DND-41 (cell line): ENCODE results near the gene LHX2.

ENCODE experiments used
- ATAC-seq: fragments of 200-7000 bp; cut with Tn5 transposase; 3 replicates; pipeline ENCODE4 v1.9.1; 2021; ENCODE audit warnings: low read depth; ENCODE audit not compliant: insufficient read depth
- DNase-seq: peaks from one replicate; pipeline ENCODE4 v3.0.0-alpha.2; 2020
- H2AFZ ChIP-seq: 2 replicates; pipeline ENCODE4 v1.6.0; 2012; ENCODE audit warnings: low read depth, low read length
- H3K27ac ChIP-seq: 2 replicates; pipeline ENCODE4 v1.5.1; 2012; ENCODE audit warnings: low read length, inconsistent platforms
- H3K27me3 ChIP-seq: fragments of 200-600 bp; sonication (generic); 2 replicates; pipeline ENCODE4 v1.6.0; 2012; ENCODE audit warnings: low read length, mild to moderate bottlenecking, inconsistent platforms; ENCODE audit not compliant: insufficient read depth, poor library complexity
- H3K36me3 ChIP-seq: 2 replicates; pipeline ENCODE4 v1.5.1; 2012; ENCODE audit warnings: low read length, inconsistent platforms; ENCODE audit not compliant: insufficient read depth
- H3K4me1 ChIP-seq: 2 replicates; pipeline ENCODE4 v1.5.1; 2012; ENCODE audit warnings: mild to moderate bottlenecking, low read length; ENCODE audit not compliant: insufficient read depth
- H3K4me2 ChIP-seq: 2 replicates; pipeline ENCODE4 v1.6.0; 2012; ENCODE audit warnings: mild to moderate bottlenecking, moderate library complexity, low read length, inconsistent platforms; ENCODE audit not compliant: insufficient read depth
- H3K4me3 ChIP-seq, 2 experiments: fragments of 200-600 bp in 1 of 2; shearing (Covaris generic) in 1 of 2; 2 replicates each; pipeline ENCODE4 v1.5.1; 2012 to 2016; ENCODE audit warnings: inconsistent platforms in 2 of 2, low read length in 2 of 2, mild to moderate bottlenecking in 2 of 2, low read depth in 1 of 2, moderate library complexity in 1 of 2
- H3K79me2 ChIP-seq: 2 replicates; pipeline ENCODE4 v1.6.0; 2012; ENCODE audit warnings: low read length, inconsistent platforms; ENCODE audit not compliant: insufficient read depth
- H3K9ac ChIP-seq: 2 replicates; pipeline ENCODE4 v1.6.0; 2012; ENCODE audit warnings: low read depth, mild to moderate bottlenecking, inconsistent platforms, low read length, moderate library complexity
- H3K9me3 ChIP-seq: 2 replicates; pipeline ENCODE4 v1.5.1; 2012; ENCODE audit warnings: low read length, moderate library complexity, mild to moderate bottlenecking, inconsistent platforms; ENCODE audit not compliant: insufficient read depth, severe bottlenecking
- H4K20me1 ChIP-seq: 2 replicates; pipeline ENCODE4 v1.6.0; 2012; ENCODE audit warnings: low read length; ENCODE audit not compliant: insufficient read depth
- EZH2 ChIP-seq: IDR thresholded peaks from 3 replicates; pipeline ENCODE4 v1.6.1; 2012; ENCODE audit warnings: borderline replicate concordance, low read depth, mild to moderate bottlenecking, moderate library complexity, low read length, inconsistent platforms; ENCODE audit not compliant: severe bottlenecking
- TF ChIP-seq, protein P1 (sequence below): IDR thresholded peaks from 2 replicates; pipeline ENCODE4 v1.5.1; 2012; ENCODE audit warnings: borderline replicate concordance, low read length, moderate library complexity, mild to moderate bottlenecking; ENCODE audit not compliant: poor library complexity, severe bottlenecking; ENCODE audit errors: extremely low read depth

Gene LHX2

GRCh38 chr9:124068251-124068650 is 56.7 kb downstream of the LHX2 start:
- H4K20me1 ChIP-seq, result no peaks in the 10 kb centered on the region
- ATAC-seq, result no peak
- TF ChIP-seq, protein P1, sequence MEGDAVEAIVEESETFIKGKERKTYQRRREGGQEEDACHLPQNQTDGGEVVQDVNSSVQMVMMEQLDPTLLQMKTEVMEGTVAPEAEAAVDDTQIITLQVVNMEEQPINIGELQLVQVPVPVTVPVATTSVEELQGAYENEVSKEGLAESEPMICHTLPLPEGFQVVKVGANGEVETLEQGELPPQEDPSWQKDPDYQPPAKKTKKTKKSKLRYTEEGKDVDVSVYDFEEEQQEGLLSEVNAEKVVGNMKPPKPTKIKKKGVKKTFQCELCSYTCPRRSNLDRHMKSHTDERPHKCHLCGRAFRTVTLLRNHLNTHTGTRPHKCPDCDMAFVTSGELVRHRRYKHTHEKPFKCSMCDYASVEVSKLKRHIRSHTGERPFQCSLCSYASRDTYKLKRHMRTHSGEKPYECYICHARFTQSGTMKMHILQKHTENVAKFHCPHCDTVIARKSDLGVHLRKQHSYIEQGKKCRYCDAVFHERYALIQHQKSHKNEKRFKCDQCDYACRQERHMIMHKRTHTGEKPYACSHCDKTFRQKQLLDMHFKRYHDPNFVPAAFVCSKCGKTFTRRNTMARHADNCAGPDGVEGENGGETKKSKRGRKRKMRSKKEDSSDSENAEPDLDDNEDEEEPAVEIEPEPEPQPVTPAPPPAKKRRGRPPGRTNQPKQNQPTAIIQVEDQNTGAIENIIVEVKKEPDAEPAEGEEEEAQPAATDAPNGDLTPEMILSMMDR, result no peak
- TF ChIP-seq EZH2, result no peak

GRCh38 chr9:124074746-124075145 is 63.2 kb downstream of the LHX2 start:
- Histone ChIP-seq H3K79me2 (no peaks in the 10 kb centered on the region), H3K4me3 (no peak overlapping the region), H3K4me1 (no peaks in the 10 kb centered on the region), H3K36me3 (no peaks in the 10 kb centered on the region), H3K9ac (no peak overlapping the region), H3K4me2 (no peak overlapping the region), H2AFZ (no peak overlapping the region), H4K20me1 (no peaks in the 10 kb centered on the region), H3K27ac (no peak overlapping the region), H3K9me3 (no peaks in the 10 kb centered on the region), H3K27me3 (peaks cover 5% of the 10 kb centered on the region)
- DNase-seq (no peak), ATAC-seq (no peak)
- TF ChIP-seq, protein P1, result no peak
- TF ChIP-seq EZH2, result no peak

More at GRCh38 chr9:124068251-124068650, 56.7 kb downstream of the LHX2 start:
- no peaks in the 10 kb centered on the region for H3K79me2 ChIP-seq
- no peaks in the 10 kb centered on the region for H3K4me1 ChIP-seq
- H3K27ac ChIP-seq, result no peak overlapping the region
- no peaks in the 10 kb centered on the region for H3K9me3 ChIP-seq
- no peaks in the 10 kb centered on the region for H3K27me3 ChIP-seq
- no peak overlapping the region for H3K4me2 ChIP-seq
- H3K9ac ChIP-seq, result no peak overlapping the region
- H2AFZ ChIP-seq, result no peak overlapping the region
- H3K4me3 ChIP-seq, result no peak overlapping the region
- no peaks in the 10 kb centered on the region for H3K36me3 ChIP-seq
- DNase-seq, result no peak

DNA sequence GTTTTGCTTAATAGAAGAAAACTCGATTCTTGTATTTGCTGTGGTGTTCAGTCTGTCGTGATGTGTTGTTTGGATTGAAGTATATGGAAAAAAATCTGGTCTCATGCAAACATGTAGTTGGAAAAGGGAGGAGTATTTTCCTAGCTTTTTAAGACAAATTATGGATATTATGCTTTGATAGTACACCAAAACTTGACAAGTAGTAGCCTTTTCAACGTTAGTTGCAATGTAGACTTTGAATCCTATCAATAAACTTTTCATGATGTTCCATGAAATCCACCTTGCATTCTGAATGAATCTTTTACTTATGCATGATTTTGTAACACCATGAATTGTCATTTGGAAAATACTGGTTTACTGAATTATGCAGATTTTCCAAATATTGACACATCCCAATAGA is 64.2 kb downstream of the LHX2 start:
- H3K27me3 ChIP-seq, result peaks cover 5% of the 10 kb centered on the region
- no peak overlapping the region for H3K9ac ChIP-seq
- H3K36me3 ChIP-seq, result no peaks in the 10 kb centered on the region
- H3K4me1 ChIP-seq, result no peaks in the 10 kb centered on the region
- H3K27ac ChIP-seq, result no peak overlapping the region
- H3K9me3 ChIP-seq, result no peaks in the 10 kb centered on the region
- H2AFZ ChIP-seq, result no peak overlapping the region
- ATAC-seq, result no peak
- no peak overlapping the region for H3K4me2 ChIP-seq
- H4K20me1 ChIP-seq, result no peaks in the 10 kb centered on the region
- H3K4me3 ChIP-seq, result no peak overlapping the region
- DNase-seq, result no peak
- no peaks in the 10 kb centered on the region for H3K79me2 ChIP-seq
- TF ChIP-seq, protein P1, result no peak
- no peak for TF ChIP-seq EZH2

DNA sequence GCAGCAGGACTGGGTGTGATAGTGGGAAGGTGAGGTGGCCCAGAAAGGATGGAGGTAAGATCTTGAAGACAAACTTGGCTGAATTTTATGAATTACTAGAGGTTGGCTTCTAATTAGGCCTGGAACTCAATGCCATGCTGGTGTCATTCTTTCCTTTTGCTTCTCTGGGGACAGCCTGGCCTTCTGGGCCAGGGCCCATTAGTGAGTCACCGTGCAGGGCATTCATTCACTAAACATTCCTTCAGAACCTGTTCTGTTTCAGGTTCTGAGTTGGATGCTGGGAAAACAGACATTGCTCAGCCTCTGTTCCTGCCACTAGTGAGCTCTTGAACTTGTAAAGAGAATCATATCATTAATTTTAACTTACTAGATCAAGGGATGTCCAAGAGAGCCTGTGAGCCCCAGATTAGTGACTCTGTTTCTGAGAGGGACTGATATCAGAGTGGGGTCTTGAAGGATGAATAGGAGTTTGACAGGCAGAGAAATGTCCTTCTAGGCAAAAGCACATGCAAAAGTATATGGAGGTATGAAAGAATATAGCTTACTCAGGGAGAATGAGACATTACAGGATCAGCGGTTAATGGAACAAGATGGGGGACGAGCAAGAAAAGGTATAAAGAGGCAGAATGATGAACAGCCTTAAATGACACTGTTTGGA is 66.5 kb downstream of the LHX2 start:
- Histone ChIP-seq H3K27ac (no peak overlapping the region), H4K20me1 (no peaks in the 10 kb centered on the region), H3K4me3 (no peak overlapping the region), H3K4me2 (no peak overlapping the region), H3K36me3 (no peaks in the 10 kb centered on the region), H3K9me3 (no peaks in the 10 kb centered on the region), H3K27me3 (peaks cover 8% of the 10 kb centered on the region), H2AFZ (no peak overlapping the region), H3K9ac (no peak overlapping the region), H3K79me2 (no peaks in the 10 kb centered on the region), H3K4me1 (no peaks in the 10 kb centered on the region)
- ATAC-seq, result no peak
- TF ChIP-seq, protein P1, result no peak
- TF ChIP-seq EZH2, result no peak
- DNase-seq, result no peak
